Esophagus squamous epithelium (tissue), 4 donors: ENCODE measurements around the gene CDC25B.

Experiments used
- POLR2A ChIP-seq, 4 donors: fragments of 450-650 bp; IDR thresholded peaks; one replicate each; pipeline ENCODE4 v1.6.1; 2017; ENCODE audit warnings: antibody characterized with exemption in 4 of 4, mild to moderate bottlenecking in 4 of 4, moderate library complexity in 3 of 4
- TF ChIP-seq, protein P1 (sequence below), 6 experiments: fragments of 450-650 bp in 4 of 6; fragments of 200-600 bp in 2 of 6; sonication (generic) in 2 of 6; IDR thresholded peaks; one replicate each; pipeline ENCODE4 v1.5.1; 2016 to 2019; ENCODE audit warnings: antibody characterized with exemption in 6 of 6, mild to moderate bottlenecking in 4 of 6, moderate library complexity in 4 of 6

DNA sequence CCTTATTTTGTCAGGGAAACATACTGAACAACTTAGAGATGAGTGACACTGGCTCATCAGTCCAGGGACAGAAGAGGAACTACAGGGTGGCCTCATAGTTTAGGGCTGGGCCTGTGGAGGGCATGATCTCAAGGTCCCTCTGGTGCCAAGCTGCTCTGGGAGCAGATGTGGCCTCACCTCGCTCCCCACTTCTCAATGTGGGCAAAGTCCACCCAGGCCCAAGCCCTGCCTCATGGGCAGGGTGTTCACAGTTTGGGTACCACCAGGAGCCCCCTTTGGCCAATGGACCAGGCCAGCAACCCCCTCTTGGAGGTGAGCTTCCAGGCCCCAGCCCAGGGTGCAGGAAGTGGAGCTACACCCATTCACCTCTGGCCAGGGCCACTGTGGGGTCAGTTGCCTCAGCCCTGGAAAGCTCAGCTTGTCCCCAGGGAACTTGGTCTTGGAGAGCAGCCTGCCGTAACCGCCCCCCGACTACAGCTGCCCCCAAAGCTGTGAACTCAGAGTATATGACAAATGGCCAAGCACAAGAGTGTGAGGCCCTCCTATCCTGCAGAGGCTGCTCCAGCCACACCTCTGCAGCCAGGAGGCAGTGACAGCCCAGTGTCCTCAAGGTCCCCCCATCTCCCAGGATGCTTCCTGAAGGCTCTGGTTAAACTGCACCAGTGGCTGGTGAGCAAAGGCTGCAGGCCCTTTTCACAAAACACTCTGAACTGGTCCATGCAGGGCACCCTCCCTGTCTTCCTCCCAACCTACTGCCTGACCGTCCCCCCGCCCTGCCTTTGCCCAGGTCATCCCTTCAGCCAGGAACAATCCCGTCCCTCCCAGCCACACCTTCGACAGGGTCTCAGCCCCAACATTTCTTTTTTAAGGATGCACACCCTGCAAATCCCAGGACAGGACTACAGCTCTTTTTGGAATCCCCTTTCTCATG lies 32.2 kb upstream of the CDC25B start:
- TF ChIP-seq, protein P1, sequence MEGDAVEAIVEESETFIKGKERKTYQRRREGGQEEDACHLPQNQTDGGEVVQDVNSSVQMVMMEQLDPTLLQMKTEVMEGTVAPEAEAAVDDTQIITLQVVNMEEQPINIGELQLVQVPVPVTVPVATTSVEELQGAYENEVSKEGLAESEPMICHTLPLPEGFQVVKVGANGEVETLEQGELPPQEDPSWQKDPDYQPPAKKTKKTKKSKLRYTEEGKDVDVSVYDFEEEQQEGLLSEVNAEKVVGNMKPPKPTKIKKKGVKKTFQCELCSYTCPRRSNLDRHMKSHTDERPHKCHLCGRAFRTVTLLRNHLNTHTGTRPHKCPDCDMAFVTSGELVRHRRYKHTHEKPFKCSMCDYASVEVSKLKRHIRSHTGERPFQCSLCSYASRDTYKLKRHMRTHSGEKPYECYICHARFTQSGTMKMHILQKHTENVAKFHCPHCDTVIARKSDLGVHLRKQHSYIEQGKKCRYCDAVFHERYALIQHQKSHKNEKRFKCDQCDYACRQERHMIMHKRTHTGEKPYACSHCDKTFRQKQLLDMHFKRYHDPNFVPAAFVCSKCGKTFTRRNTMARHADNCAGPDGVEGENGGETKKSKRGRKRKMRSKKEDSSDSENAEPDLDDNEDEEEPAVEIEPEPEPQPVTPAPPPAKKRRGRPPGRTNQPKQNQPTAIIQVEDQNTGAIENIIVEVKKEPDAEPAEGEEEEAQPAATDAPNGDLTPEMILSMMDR (IDR thresholded peaks at IDR 0.05): no peak
- no peak for TF ChIP-seq POLR2A (IDR thresholded peaks at IDR 0.05)
